HepG2 (cell line): Measurements from ENCODE around the gene KCNQ1OT1. TPM values are rescaled to one million over a fixed set of nuclear protein-coding genes. Genes with fewer than 3 reads are reported as not detected.

Experiments
- ARID5B ChIP-seq: IDR thresholded peaks from 2 replicates; pipeline ENCODE4 v1.4.0; 2020; ENCODE audit warnings: mild to moderate bottlenecking, missing genetic modification reagents
- ARNTL ChIP-seq: sonication (generic); formaldehyde crosslinking; IDR thresholded peaks from 2 replicates; pipeline ENCODE4 v1.4.0; 2020; ENCODE audit warnings: mild to moderate bottlenecking, missing genetic modification reagents
- ATF7-NPFF ChIP-seq: sonication (generic); formaldehyde crosslinking; IDR thresholded peaks from 2 replicates; pipeline ENCODE4 v1.8.1; 2023; ENCODE audit warnings: mild to moderate bottlenecking, low read depth, missing genetic modification reagents, moderate library complexity
- CCAR2 ChIP-seq: fragments of 200-400 bp; formaldehyde crosslinking; optimal IDR thresholded peaks from 2 replicates; pipeline ENCODE3; 2018; ENCODE audit warnings: low read depth, mild to moderate bottlenecking, low read length, moderate library complexity
- ERF ChIP-seq: IDR thresholded peaks from 2 replicates; pipeline ENCODE4 v1.6.1; 2018; ENCODE audit warnings: missing biosample characterization, missing genetic modification reagents
- FOSL1 ChIP-seq: sonication (generic); formaldehyde crosslinking; IDR thresholded peaks from 2 replicates; pipeline ENCODE4 v1.9.0; 2021; ENCODE audit warnings: missing genetic modification reagents, borderline replicate concordance
- GATAD1 ChIP-seq: IDR thresholded peaks from 2 replicates; pipeline ENCODE4 v1.6.1; 2016; ENCODE audit warnings: missing genetic modification reagents, missing compliant biosample characterization
- GFI1 ChIP-seq: sonication (generic); formaldehyde crosslinking; IDR thresholded peaks from 2 replicates; pipeline ENCODE4 v1.5.0; 2020; ENCODE audit warnings: missing genetic modification reagents, mild to moderate bottlenecking, borderline replicate concordance
- HIVEP1 ChIP-seq: sonication (generic); formaldehyde crosslinking; IDR thresholded peaks from 2 replicates; pipeline ENCODE4 v1.4.0; 2020; ENCODE audit warnings: mild to moderate bottlenecking, missing genetic modification reagents
- IKZF4 ChIP-seq: sonication (generic); formaldehyde crosslinking; IDR thresholded peaks from 2 replicates; pipeline ENCODE4 v1.5.1; 2020; ENCODE audit warnings: borderline replicate concordance, mild to moderate bottlenecking, low read depth, missing genetic modification reagents; ENCODE audit errors: not compliant biosample characterization
- JDP2 ChIP-seq: sonication (generic); formaldehyde crosslinking; IDR thresholded peaks from 2 replicates; pipeline ENCODE4 v1.8.1; 2022; ENCODE audit warnings: missing genetic modification reagents, borderline replicate concordance
- KDM6A ChIP-seq: IDR thresholded peaks from 2 replicates; pipeline ENCODE4 v1.6.1; 2016; ENCODE audit warnings: low read depth
- MED8 ChIP-seq: sonication (generic); formaldehyde crosslinking; IDR thresholded peaks from 2 replicates; pipeline ENCODE4 v1.8.1; 2023; ENCODE audit warnings: mild to moderate bottlenecking, missing genetic modification reagents; ENCODE audit not compliant: insufficient replicate concordance
- MLLT10 ChIP-seq: sonication (generic); formaldehyde crosslinking; IDR thresholded peaks from 2 replicates; pipeline ENCODE4 v1.4.0; 2020; ENCODE audit warnings: missing genetic modification reagents
- NCOA1 ChIP-seq: sonication (generic); formaldehyde crosslinking; IDR thresholded peaks from 2 replicates; pipeline ENCODE4 v1.9.0; 2021; ENCODE audit warnings: missing genetic modification reagents
- NCOA5 ChIP-seq: sonication (generic); formaldehyde crosslinking; IDR thresholded peaks from 2 replicates; pipeline ENCODE4 v1.4.0; 2020; ENCODE audit warnings: missing genetic modification reagents
- NFIB ChIP-seq: sonication (generic); formaldehyde crosslinking; IDR thresholded peaks from 2 replicates; pipeline ENCODE4 v1.9.0; 2021; ENCODE audit warnings: missing genetic modification reagents, mild to moderate bottlenecking, borderline replicate concordance
- NKX3-1 ChIP-seq: sonication (generic); formaldehyde crosslinking; IDR thresholded peaks from 2 replicates; pipeline ENCODE4 v1.5.0; 2020; ENCODE audit warnings: missing genetic modification reagents
- PHF20 ChIP-seq: sonication (generic); formaldehyde crosslinking; IDR thresholded peaks from 2 replicates; pipeline ENCODE4 v1.5.0; 2020; ENCODE audit warnings: mild to moderate bottlenecking, missing genetic modification reagents
- SKIL ChIP-seq: sonication (generic); formaldehyde crosslinking; IDR thresholded peaks from 2 replicates; pipeline ENCODE4 v1.8.0; 2022; ENCODE audit warnings: missing genetic modification reagents, mild to moderate bottlenecking, moderate library complexity, borderline replicate concordance
- ZC3H13 ChIP-seq: sonication (generic); formaldehyde crosslinking; IDR thresholded peaks from 2 replicates; pipeline ENCODE4 v1.8.1; 2023; ENCODE audit warnings: mild to moderate bottlenecking, missing genetic modification reagents, moderate library complexity
- ZFP37 ChIP-seq: sonication (generic); formaldehyde crosslinking; IDR thresholded peaks from 2 replicates; pipeline ENCODE4 v1.4.0; 2020; ENCODE audit warnings: missing genetic modification reagents, borderline replicate concordance
- ZNF136 ChIP-seq: sonication (generic); formaldehyde crosslinking; IDR thresholded peaks from 2 replicates; pipeline ENCODE4 v1.8.1; 2022; ENCODE audit warnings: low read depth, mild to moderate bottlenecking, moderate library complexity, missing genetic modification reagents
- ZNF24 ChIP-seq: fragments of 450-650 bp; IDR thresholded peaks from 2 replicates; pipeline ENCODE4 v1.6.1; 2017; ENCODE audit warnings: antibody characterized with exemption, mild to moderate bottlenecking
- ZNF670 ChIP-seq: sonication (generic); formaldehyde crosslinking; IDR thresholded peaks from 2 replicates; pipeline ENCODE4 v1.8.0; 2022; ENCODE audit warnings: mild to moderate bottlenecking, missing genetic modification reagents, borderline replicate concordance
- polyA plus RNA-seq, 8 experiments: library from polyadenylated mRNA; depleted of rRNA in 3 of 8; stranded (reverse) in 7 of 8; unstranded in 1 of 8; fragments of >200 nt; fragmentation: Illumina TruSeq in 4 of 8; extraction: Trizol in 4 of 8; gene quantifications; 2 replicates each; pipeline versions ENCODE4 v1.2.1 to v1.2.3, GENCODE V29; 2011 to 2016; ENCODE audit warnings: low read depth in 4 of 8, missing spikeins in 1 of 8, mixed read lengths in 1 of 8; ENCODE audit not compliant: insufficient read depth in 1 of 8
- total RNA-seq, 5 experiments: library from RNA; depleted of rRNA; stranded (reverse); fragments of >200 nt; fragmentation: Illumina TruSeq; extraction: Trizol; gene quantifications; 2 replicates each; pipeline ENCODE4 v1.2.3, GENCODE V29; 2016; ENCODE audit warnings: low read depth in 1 of 5

Gene KCNQ1OT1
- total and polyA plus RNA-seq, 2 of the 13 experiments (the other 11 are each of a cell fraction or from before 2014, with no cell fraction given), result 1.3 to 18.9 TPM

- TF ChIP-seq SKIL (peak; percentile 36; the same call in 1 of the 2 replicates), ZFP37 (no peak), ARNTL (CRISPR knock-in tag) (peak; percentile 34; the same call in 1 of the 2 replicates), MED8 (CRISPR knock-in tag) (peak; percentile 40), KDM6A (CRISPR knock-in tag) (peak; percentile 54; the same call in 1 of the 2 replicates), ZC3H13 (CRISPR knock-in tag) (peak; percentile 52; the same call in 1 of the 2 replicates), ZNF136 (CRISPR knock-in tag) (no peak), NFIB (CRISPR knock-in tag) (no peak), NCOA5 (no peak), HIVEP1 (CRISPR knock-in tag) (no peak), NCOA1 (CRISPR knock-in tag) (no peak), ATF7-NPFF (no peak), JDP2 (CRISPR knock-in tag) (no peak; the same call in 1 of the 2 replicates), CCAR2 (no peak), MLLT10 (CRISPR knock-in tag) (no peak), IKZF4 (peak; percentile 60), ZNF24 (no peak), ERF (CRISPR knock-in tag) (no peak), GATAD1 (CRISPR knock-in tag) (no peak), ARID5B (CRISPR knock-in tag) (no peak; the same call in 1 of the 2 replicates), FOSL1 (CRISPR knock-in tag) (no peak), ZNF670 (no peak; the same call in 1 of the 2 replicates), GFI1 (CRISPR knock-in tag) (no peak), NKX3-1 (CRISPR knock-in tag) (no peak), PHF20 (peak; percentile 24; the same call in 1 of the 2 replicates)
These were observed 137.9 kb downstream of the KCNQ1OT1 start (continued) for GRCh38 chr11:2561696-2562581.
